OCI-LY7 (cell line): Measurements from ENCODE around the gene MLLT10.

Experiments used
- CTCF ChIP-seq: fragments of 200-600 bp; sonication (generic); conservative IDR thresholded peaks from 2 replicates; pipeline ENCODE4 v1.5.1; 2014; ENCODE audit warnings: mild to moderate bottlenecking, antibody characterized with exemption, low read length, moderate library complexity, mixed read lengths
- EZH2phosphoT487 ChIP-seq: fragments of 200-600 bp; sonication (generic); IDR thresholded peaks from 2 replicates; pipeline ENCODE4 v1.6.1; 2018; ENCODE audit warnings: low read depth, borderline replicate concordance, mild to moderate bottlenecking, mixed run types, antibody characterized with exemption, low read length, moderate library complexity, mixed read lengths

GRCh38 chr10:21584834-21585530, 51.0 kb downstream of the MLLT10 start:
- TF ChIP-seq CTCF (no peak), EZH2phosphoT487 (no peak)
